GM18861 (cell line): ENCODE results near the gene SMARCB1.

ENCODE experiments used
- ATAC-seq: cut with Tn5 transposase; IDR thresholded peaks from one replicate; pipeline ENCODE4 v1.9.1; 2021; ENCODE audit not compliant: unreplicated experiment

SMARCB1 gene

DNA sequence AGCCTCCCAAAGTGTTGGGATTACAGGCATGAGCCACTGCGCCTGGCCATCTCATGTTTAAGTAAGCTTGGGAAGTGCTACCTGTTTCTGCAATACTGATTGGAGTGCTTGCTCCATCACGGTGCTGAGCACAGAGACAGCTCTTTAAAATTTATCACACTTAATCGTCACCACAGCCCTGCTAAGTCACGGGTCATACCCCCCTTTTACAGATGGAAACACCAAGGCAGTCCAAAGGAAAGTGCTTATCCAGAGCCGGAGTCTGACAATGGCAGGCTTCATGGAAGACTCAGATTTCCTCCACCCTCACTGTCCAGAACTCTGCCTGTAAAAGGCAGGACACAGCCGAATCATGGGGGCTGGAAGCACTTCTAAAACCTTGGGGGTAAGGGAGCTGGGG is 26.7 kb upstream of the SMARCB1 start:
- no peak for ATAC-seq

DNA sequence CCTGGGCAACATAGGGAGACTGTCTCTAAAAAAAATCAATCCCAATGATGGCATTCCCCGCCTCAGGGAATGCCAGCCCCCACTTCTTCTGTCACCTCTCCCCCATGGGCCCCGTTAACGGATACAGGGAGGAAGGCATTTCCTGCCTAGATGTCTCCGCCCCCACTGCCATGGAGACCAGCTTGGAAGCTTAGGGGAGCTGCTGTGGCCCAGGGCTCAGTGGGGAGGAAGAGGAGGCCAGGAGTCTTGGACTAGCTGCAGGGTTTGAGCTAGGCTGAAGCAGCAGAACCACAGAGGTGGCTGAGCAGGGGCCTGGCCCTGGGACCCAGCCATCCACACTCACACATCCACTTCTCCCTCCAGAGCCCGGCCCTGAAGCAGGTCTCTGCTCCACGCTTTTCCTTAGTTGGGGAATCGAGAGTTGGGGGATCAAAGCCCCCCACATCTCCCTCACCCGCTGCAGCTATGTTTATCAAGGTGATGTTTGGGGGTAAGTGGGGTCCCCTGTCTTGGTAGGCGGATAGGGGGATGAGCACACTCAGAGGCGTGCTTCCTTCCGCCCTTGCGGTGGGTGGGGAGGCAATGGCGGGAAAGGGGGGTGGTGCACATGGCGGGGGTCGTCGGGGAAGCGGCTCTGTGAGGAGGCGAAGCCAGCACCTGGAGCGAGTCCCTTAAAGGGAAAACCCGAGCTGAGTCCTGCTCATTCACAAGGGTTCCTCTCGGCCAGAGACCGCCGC is 23.8 kb upstream of the SMARCB1 start, which contains the start of gene C22orf15:
C22orf15 (plus strand) TSS at position 149 of the 737 bp plus-strand sequence; CDS start at position 466, 317 bp downstream.
- ATAC-seq = no peak

DNA sequence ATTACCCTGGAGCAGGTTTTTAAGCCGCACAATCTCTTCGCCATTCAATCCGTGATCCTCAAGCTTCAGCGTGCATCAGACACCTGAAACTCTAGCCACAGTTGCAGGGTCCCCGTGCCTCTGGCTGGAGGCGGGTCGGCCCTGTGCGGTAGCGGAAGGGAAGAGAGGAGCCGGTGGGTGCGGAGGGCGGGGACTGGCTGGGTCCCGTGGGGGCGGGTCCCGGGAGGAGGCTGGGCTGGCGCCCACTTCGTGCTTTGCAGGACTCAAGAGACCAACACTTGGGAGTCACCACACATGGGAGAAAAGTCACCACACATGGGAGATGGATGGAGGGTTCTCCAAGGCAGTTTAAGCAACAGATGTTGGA is 23.2 kb upstream of the SMARCB1 start:
- ATAC-seq = no peak

DNA sequence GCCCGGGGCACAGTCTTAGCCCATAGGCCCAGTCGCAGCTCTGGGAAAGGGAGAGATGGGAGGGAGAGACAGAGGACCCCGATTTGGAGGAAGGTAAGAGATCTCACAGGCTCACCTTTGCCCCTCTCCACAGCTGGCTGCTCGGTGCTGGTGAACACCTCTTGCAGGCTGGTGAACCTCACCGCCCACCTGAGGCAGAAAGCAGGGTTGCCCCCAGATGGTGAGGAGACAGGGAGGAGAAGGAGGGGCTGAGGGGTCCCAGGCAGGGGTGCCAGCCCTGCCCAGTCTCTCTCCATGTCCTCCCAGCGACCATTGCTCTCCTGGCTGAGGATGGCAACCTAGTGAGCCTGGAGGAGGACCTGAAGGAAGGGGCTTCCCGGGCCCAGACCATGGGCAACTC is 22.8 kb upstream of the SMARCB1 start:
- no peak for ATAC-seq

DNA sequence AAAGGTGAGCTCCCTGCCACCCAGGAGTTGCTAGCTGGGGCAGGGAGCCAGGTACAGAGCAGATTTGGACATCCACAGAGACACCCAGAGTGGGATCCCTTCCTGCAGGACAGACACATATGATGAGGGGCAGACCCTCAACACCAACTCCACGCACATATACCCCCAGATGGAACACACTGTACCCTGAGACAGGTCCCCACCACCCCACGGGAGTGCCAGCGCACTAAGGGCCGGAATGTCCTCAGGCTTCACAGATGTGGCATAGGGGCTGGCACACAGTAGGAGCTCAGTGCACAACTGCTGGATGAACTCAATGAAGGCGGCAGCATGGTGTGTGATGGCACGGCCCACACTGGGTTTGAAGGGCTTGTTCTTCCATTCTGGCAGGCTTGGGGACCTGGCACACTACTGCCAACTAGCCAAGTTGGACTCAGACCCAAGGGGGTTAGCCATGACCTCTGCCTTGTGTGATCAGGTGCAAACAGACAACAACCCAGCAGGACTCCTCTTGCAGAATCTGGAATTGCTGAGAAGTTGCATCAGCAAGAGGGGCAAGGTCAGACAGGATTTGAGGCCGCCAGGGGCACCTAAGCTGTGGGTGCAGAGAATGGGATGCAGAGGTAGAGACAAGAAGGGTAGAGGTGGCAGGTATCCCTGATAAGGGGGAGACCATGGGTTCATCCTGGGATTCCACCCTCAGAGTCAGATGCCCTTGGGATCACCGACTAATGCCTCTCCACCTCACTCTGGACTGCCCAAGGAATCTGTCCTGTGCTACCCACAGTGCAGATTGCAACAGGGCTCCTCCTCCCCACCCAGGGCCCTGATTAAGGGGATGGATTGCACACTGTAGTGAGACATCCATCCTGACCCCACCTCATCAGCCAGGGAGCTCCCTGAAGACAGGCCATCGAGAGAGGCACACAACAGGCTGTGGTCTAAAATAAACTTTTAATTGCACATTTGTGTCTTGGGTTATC is 21.6 kb upstream of the SMARCB1 start:
- ATAC-seq = no peak

DNA sequence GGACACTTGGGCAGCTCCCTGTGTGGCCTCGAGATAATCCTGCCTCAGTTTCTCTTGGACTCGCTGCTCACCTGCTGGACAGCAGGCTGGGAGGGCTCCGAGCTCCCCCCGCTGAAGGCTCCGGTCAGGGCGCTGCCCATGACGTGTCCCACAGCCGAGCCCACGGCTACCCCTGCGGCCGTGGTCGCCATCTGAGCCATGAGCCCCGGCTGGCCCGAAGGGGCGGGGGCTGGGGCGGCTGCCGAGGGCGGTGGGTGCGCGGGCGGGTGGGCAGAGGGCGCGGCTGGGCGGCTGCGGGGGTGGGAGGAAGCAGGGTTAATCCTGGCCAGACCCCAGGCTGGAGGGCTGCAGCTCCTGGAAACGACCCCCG is 19.5 kb upstream of the SMARCB1 start:
- no peak for ATAC-seq

DNA sequence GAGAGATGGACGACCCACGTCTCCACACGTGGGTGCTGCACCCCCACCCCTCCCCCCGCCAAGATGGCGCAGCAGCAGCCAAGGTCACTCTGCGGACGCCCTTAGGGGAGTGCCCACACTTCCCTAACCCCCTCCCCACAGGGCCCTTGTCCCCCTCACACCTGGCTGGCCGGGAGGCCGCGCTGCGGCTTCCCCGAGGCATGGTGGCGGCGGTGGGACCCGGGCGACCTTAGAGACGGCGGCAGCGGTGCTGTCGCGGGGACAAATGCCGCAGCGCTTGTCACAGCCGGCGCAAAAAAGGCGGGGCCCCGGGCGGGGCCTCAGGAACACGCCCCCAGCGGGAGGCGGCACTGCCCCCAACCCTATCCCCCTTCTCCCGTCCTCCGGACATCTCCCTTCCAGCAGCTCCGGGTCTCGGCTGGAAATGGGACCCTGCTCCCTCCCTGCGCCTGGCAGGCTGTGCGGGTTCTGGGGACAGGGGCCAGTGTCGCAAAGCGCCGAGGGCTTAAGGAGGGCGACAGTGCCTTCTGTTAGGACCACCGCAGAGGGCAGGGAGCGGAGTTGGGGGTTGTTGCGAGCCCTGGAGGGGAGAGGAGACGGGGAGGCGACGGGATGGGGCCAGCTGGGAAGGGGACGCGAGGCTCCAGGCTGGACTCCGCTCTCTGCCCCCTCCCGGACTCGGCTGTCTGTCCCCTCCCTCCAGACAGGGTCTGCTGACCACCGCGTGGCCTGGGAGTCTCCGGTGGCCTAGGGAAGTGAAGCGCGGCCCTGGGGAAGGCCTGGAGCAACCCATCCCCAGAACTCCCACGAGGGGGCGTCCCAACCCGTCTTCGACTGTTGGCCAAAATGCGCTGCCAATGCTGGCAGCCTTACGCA is 18.9 kb upstream of the SMARCB1 start, which contains the start of gene CHCHD10:
CHCHD10 (minus strand) TSS at position 300 of the 876 bp plus-strand sequence; CDS start at position 202, 98 bp downstream.
- ATAC-seq = no peak

DNA sequence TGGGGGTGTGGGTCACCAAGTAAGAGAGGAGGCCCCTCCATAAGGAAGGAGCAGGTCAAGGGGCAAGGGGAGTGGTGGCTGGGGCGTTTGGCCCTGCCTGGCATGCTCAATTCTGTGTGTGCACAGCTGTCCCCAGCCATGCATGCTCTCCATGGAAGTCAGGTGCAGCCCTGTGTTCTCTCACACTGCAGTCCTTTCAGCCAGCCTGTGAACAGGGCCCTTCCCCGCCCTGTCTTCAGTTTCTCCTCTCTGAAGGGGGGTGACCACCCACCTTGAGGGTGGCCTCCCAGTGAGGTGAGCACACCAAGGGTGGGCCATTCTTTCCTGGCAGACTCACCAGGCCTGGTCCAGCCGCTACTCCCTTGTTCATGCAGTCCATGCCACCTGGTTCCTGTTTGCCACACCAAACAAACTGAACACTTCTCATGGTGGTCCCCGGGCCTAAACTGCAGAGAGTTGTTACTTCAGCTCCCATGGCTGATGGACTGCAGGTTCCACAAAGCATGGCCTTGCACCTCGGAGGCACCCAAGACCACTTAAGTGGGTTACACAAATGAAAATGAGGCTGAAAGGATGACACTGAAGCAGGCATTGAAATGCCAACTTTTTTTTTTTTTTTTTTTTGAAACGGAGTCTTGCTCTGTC is 17.3 kb upstream of the SMARCB1 start:
- no peak for ATAC-seq

DNA sequence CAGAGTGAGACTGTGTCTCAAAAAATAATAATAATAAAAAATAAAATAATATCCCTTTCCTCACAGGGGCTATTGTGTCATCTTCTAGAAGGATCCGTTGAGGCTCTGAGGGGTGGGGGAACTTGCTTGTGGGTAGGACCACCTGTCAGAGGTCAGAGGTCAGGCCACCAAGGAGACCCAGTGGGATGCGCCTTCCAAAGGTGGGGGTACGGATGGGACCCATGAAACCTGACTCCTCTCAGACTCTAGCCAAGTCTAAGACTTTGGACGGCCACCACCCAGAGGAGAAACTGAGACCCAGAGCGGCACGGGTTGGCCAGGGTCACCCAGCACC is 14.5 kb upstream of the SMARCB1 start:
- no peak for ATAC-seq

DNA sequence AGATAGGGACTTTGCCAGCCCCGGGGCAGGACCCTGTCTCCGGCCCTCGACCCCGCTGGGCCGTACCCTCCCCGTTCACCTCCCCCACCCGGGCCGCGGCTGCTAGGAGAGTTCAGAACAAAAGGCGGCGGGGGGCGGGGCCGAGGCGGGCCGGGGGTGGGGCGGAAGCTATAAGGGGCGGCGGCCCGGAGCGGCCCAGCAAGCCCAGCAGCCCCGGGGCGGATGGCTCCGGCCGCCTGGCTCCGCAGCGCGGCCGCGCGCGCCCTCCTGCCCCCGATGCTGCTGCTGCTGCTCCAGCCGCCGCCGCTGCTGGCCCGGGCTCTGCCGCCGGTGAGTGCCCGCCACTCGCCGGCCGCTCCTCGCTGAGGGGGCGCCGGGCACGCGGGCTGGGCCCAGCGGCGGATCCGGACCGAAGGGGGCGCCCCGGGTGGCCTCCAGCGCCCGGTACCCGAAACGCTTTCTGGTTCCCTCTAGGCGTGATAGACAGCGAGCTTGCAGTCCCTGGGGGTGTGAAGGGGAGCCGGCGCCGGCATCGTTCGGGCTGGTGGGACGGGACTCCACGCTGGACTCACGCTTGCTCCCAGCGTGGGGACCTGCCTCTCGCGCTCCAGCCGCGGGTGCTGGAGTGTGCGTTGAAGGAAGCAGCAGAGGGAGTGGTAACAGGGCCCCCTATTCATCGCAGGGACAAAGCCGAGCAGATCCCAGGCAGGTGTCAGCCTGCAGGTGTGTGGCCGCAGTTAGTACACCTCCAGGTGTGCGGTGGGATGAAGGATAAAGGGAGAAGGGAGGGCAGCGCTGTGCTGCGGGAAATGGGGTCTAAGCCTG is 13.9 kb upstream of the SMARCB1 start, which contains the start of gene MMP11:
MMP11 (plus strand) TSS at position 201 of the 825 bp plus-strand sequence; CDS start at position 223, 22 bp downstream.
- no peak for ATAC-seq

DNA sequence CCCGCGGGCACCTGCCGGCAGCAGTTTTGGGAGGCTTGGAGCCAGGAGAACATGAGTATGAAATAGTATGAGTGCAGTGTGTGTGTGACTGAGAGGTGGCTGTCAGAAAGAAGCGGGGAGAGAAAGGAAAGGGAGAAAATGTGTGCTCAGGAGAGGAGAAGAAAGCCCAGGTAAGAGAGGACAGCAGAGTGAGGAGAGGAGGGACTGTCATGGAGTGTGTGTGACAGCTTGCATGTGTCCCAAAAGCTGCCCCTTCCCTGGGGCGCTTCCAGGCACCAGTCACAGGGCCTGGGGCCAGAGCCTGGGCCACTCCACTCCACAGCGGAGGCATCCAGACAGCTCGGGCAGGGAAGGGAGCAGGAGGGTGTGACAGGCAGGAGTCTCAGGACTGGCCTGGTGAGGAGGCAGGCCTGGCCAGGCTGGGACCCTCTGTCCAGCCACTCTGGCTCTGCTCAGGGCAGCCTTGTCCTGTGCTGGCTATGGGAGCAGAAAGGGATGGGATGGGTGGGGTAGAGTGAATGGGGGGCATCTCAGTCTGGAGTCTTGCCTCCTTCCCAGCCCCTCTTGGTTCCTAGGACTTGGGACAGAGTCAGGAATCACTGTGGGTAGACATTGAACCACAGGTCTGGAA is 13.2 kb upstream of the SMARCB1 start:
- no peak for ATAC-seq

DNA sequence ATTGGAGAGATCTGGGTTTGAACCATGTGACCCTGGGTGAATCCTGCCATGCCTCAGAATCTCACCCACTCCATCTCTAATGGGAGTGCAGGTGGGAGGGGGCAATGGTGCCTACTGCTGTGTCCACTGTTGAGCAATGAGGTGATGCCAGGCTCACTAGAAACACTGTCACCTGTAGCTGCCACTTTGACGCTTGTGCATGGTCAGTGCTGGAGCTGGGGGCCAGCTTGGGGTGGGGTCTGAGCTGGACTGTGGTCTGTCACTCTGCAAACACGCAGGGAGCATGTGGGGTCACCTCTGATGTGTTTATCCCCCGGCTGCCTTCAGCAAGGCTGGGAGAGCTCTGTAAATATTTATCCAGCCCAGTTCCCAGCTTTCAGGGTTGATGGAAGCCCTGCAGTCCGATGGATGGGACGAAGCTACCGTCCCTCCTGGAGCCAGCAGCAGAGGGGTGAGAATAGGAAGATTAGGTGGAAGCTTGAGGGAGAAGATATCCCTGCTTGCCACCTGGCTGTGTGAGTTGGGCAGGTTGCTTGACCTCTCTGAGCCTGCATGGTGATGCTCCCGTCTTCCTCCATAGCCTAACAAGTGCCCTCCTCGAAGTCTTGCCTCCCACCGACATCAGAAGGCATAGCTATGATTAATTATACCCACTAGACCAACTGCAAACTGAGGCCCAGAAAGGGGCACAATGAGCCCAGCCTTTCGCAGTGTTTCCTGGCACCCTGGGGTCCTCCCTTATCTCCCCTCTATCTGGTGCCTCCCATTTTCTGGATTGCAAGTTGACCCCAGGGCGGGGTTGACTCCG is 12.4 kb upstream of the SMARCB1 start:
- ATAC-seq = no peak

DNA sequence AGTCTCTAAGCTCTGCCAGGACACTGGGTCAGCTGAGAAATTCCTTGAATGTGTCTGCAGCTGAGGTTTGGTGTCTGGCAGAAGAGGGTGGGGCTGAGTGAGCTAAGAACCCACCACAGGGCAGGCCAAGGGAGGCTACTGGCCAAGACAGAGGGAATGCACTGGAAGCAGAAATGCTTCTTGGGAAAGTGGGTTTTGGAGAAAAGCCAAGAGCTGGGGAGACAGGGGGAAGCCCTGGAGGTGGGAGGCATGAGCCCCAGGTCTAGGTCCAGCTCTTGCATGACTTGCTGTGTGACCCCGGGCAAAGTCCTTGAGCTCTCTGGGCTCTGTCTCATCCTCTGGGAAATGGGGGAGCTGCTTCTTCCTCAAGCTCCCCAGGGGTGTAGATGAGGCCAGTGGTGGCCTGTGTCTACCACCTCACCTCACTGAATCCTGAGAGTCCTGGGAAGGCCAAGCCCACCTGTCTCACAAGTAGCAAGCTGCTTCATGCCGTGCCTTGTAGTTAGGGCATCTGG is 11.8 kb upstream of the SMARCB1 start:
- ATAC-seq = no peak

DNA sequence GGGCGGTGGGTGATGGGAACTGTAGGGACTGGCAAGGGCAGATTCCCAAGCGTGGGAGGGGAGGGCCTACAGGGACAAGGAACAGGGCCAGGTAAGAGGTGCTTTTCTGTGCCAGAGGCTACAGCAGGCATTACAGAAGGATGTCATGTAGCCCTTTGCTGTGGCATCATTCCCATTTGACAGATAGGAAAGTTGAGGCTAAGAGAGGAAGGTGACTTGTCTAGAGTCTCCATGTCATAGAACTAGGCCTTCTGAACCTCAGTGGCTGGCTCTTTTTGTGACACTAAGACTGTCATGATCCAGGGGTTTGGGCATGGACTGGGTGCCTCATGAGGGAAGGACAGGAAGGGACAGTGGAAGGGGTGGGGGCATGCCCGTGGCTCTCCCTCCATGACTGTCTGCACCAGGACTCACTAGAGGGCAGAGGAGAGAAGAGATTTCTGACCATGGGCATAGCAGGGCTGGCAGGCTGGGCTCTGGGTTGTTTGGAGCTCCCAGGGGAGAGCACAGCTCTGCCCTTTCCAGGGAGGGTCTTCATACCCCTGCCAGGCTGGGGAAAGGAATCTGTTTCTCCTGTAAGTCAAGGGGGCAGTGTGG is 10.9 kb upstream of the SMARCB1 start:
- no peak for ATAC-seq

DNA sequence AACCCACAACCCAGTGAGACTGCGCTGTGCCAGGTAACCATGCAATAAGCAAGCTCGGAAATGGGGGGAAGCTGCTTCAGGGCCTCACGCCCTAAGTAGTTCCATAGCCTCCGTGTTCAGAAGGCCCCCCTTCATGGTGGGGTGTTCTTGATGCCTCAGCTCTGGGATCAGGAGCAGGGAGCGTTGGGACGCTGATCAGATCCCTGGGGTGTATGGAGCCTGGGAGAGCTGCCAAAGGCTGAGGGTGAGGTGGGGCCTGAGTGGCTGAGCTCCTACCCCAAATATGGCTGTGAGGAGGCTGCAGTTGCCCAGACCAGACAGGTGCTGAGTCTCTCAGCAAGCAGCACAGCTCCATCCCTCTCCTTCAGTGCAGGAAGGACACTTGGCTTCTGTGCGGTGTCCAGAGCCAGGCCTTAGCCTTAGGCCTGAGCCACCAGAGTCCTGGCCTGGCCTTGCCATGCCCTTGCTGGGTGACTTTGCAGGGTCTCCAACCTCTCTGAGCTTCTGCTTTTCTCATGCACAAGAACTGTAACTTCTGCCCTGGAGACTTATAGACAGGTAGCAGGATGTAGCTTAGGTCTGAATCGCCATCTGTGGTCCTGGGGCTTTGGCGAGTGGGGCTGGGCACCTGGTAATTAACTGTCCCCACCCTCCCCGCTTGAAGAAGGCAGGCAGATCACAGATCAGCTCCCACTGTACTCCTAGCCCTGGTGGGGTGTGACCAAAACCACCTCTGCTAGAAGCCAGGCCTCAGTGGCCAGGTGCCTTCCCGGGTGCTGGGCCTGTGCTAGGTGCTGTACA is 8.8 kb upstream of the SMARCB1 start:
- ATAC-seq = no peak

DNA sequence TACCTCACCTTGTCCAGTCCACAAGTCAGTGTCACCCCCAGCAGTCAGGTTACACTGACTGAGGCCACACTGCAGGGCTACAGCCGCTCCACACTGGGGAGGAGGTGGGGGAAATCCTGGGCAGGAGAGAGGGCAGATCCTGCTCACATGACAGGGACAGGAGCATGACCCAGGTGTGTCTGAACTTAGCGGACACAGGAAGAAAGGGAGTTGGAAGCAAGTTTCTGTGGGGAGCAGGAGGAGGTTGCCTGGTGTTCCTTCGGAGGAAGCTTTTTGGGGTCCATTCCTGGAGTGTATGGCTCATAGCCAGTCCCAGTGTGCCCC is 8.2 kb upstream of the SMARCB1 start:
- no peak for ATAC-seq

DNA sequence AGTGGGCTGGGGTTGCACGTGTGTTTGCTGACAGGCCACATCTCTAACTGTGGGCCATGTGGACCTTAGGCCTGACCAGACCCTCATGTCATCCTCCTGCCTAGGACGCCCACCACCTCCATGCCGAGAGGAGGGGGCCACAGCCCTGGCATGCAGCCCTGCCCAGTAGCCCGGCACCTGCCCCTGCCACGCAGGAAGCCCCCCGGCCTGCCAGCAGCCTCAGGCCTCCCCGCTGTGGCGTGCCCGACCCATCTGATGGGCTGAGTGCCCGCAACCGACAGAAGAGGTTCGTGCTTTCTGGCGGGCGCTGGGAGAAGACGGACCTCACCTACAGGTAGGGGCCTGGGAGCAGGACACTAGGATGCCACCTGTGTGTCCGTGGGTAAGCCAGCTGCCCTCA is 7.7 kb upstream of the SMARCB1 start:
- no peak for ATAC-seq
